Measurements from ENCODE around the gene MBTD1.

Gene MBTD1

GRCh38 chr17:51159604-51160003 lies 100.2 kb downstream of the MBTD1 start:
- Histone ChIP-seq H3K4me3 (ENCODE audit: low read depth in 1 of 2, low read length in 1 of 2) (no peak overlapping the region), H3K9me3 (no peaks in the 10 kb centered on the region), H3K27ac (no peak overlapping the region), H3K4me1 (ENCODE audit: control insufficient read depth in 1 of 2, insufficient read depth in 1 of 2, low read depth in 1 of 2, low read length in 1 of 2) (peaks cover under 1 to 1% of the 10 kb centered on the region in 2 experiments), H3K27me3 (no peaks in the 10 kb centered on the region), H3K36me3 (no peaks in the 10 kb centered on the region)
- no peak for TF ChIP-seq CTCF (IDR thresholded peaks at IDR 0.05)

DNA sequence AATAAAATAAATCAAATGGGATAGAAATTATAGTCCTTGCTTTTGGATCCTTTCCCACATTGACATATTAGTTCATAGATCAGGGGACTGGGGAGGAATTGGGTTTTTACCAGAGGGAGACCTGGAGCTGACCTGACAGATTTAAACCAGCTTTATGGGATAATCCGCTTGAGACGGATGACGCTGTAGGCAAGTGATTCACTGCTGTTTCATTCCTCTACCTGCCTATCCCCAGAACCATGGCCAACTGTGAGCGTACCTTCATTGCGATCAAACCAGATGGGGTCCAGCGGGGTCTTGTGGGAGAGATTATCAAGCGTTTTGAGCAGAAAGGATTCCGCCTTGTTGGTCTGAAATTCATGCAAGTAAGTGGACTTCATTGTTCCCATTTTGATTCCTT lies 104.4 kb downstream of the MBTD1 start:
- no peak overlapping the region for H3K27ac ChIP-seq
- H3K4me3 ChIP-seq (ENCODE audit: low read depth in 1 of 2, low read length in 1 of 2), result no peak overlapping the region
- H3K36me3 ChIP-seq, result no peaks in the 10 kb centered on the region
- H3K27me3 ChIP-seq, result no peaks in the 10 kb centered on the region
- TF ChIP-seq CTCF (IDR thresholded peaks at IDR 0.05), result no peak
- H3K4me1 ChIP-seq (ENCODE audit: control insufficient read depth in 1 of 2, insufficient read depth in 1 of 2, low read depth in 1 of 2, low read length in 1 of 2), result peaks cover 20% of the 10 kb centered on the region in 2 experiments
- H3K9me3 ChIP-seq, result no peaks in the 10 kb centered on the region

- no peaks in the 10 kb centered on the region for H3K9me3 ChIP-seq
- TF ChIP-seq CTCF (IDR thresholded peaks at IDR 0.05), result no peak
- H3K27me3 ChIP-seq, result no peaks in the 10 kb centered on the region
- no peaks in the 10 kb centered on the region for H3K36me3 ChIP-seq
- peak overlapping the region; percentile 73 to 77 for H3K4me3 ChIP-seq (ENCODE audit: low read depth in 1 of 2, low read length in 1 of 2)
- H3K27ac ChIP-seq, result peak overlapping the region; percentile 77
- H3K4me1 ChIP-seq (ENCODE audit: control insufficient read depth in 1 of 2, insufficient read depth in 1 of 2, low read depth in 1 of 2, low read length in 1 of 2), result peaks cover 20% of the 10 kb centered on the region in 2 experiments
Observed at GRCh38 chr17:51154176-51154575, 105.7 kb downstream of the MBTD1 start.

DNA sequence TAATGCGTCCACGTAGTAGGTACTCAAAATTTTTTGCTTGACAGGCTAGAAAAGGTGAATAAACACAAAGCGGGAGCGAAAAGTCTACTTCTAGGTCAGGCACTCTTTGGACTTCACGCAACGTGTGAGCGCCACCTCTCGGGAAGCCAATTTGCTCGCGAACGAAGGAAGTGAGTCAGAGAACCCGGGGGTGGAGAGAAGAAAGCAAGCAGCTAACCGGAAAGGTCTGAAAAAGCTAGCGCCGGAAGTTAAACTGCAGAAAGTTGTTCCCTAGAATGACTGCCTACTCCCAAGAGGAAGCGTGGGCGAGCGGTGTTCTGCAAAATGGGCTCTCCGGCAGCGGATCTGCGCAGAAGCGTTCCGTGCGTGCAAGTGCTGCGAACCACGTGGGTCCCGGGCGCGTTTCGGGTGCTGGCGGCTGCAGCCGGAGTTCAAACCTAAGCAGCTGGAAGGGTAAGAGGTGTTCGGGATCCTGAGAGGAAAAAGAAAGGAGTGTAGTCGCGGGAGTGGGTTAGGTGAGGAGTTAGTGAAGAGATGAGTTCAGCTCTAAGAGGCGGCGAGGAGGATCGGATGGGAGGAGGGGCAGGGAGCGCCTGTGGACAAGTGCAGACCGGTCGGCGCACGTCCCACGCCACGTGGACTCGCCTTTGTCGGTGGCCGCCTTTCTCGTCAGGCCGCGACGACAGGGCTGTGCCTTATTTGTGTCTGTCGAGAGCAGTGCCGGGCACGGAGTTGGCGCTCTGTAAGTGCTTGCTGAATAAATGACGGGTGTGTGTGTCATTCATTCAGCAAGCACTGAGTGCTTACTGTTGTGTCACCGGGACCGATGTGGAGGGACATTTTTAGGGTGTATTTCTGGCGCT lies 106.4 kb downstream of the MBTD1 start, which contains the start of gene NME1:
Gene NME1 (plus strand): TSS at position 350 of the 863 bp plus-strand sequence. CDS start 2,096 bp downstream, outside the sequence.
- Histone ChIP-seq H3K36me3 (no peaks in the 10 kb centered on the region), H3K27ac (peak within 1 kb of the TSS; percentile 77), H3K4me1 (ENCODE audit: control insufficient read depth in 1 of 2, insufficient read depth in 1 of 2, low read depth in 1 of 2, low read length in 1 of 2) (peaks cover 20% of the 10 kb centered on the region in 2 experiments), H3K4me3 (ENCODE audit: low read depth in 1 of 2, low read length in 1 of 2) (peak within 1 kb of the TSS; percentile 73 to 77), H3K9me3 (no peaks in the 10 kb centered on the region), H3K27me3 (no peaks in the 10 kb centered on the region)
- TF ChIP-seq CTCF (IDR thresholded peaks at IDR 0.05), result peak; percentile 95

DNA sequence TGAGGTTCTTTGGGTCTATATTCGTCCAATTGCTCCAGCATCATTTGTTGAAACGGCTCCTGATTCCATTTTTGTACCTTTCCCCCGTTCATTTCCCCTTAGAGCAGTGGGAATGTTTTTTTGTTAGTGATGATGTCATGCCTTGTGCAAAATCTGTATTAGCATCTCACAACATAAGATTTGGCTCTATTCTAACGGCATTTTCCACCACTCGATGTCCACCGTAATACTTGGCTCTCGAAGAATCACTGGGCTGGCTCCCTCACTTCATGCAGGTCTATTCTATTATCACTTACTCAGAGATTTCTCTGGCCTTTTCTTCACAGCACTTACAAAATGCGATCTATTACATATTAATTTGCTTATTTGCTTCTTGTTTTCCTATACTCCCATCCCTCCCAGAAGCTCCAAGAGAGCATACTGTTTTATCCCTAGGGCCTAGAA lies 107.1 kb downstream of the MBTD1 start:
- H3K27me3 ChIP-seq, result no peaks in the 10 kb centered on the region
- TF ChIP-seq CTCF (IDR thresholded peaks at IDR 0.05), result no peak
- H3K9me3 ChIP-seq, result no peaks in the 10 kb centered on the region
- H3K27ac ChIP-seq, result peak overlapping the region; percentile 77
- peaks cover 20% of the 10 kb centered on the region in 2 experiments for H3K4me1 ChIP-seq (ENCODE audit: control insufficient read depth in 1 of 2, insufficient read depth in 1 of 2, low read depth in 1 of 2, low read length in 1 of 2)
- peak overlapping the region; percentile 73 to 77 for H3K4me3 ChIP-seq (ENCODE audit: low read depth in 1 of 2, low read length in 1 of 2)
- no peaks in the 10 kb centered on the region for H3K36me3 ChIP-seq

Data from neutrophil (primary cell).